Medulla oblongata (tissue), 1 donor: Measurements from ENCODE around the gene LCN12.

Experiments used
- DNase-seq: peaks from one replicate; pipeline ENCODE4 v3.0.0-alpha.2; 2015; ENCODE audit errors: extremely low spot score

Gene LCN12

GRCh38 chr9:136958898-136959850 lies 7.1 kb downstream of the LCN12 start:
- DNase-seq = no peak

DNA sequence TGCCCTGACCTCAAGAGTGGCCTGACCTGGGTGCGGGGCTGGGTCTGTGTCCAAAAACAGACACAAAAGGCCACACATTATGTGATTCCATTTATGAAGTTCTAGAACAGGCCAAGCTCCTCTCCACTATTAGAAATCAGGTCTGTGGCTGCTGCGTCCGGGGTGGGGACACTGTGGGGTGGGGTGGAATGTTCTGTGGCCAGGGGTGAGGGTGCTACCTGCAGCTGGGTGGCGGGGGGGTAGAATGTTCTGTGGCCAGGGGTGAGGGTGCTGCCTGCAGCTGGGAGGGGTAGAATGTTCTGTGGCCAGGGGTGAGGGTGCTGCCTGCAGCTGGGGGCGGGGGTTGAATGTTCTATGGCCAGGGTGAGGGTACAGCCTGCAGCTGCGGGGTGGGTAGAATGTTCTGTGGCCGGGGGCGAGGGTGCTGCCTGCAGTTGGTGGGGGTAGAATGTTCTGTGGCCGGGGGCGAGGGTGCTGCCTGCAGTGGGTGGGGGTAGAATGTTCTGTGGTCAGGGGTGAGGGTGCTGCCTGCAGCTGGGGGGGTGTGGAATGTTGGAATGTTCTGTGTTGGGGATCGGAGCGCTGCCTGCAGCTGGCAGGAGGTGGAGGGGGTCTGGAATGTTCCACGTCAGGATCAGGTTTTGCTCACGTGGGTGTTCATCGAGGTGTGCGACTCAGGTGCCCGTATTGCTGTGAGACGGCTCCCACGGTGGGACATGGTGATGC lies 8.3 kb downstream of the LCN12 start:
- DNase-seq = no peak

DNA sequence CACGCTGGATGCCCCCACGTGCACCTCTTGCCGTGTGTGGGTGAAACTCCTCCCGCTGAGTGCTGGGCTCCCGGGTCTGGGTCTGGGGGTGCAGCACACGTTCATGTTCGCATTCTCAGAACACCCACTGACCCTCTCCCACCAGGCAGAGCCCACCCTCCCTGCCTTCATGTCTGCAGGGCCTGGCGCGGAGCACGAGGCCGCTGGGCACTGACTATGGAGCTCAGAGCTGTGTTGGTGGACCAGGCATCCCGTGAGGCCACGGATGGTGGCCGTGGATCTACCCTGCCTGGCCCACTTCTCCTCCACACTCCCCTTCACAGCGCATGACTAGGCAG lies 8.8 kb downstream of the LCN12 start:
- no peak for DNase-seq

DNA sequence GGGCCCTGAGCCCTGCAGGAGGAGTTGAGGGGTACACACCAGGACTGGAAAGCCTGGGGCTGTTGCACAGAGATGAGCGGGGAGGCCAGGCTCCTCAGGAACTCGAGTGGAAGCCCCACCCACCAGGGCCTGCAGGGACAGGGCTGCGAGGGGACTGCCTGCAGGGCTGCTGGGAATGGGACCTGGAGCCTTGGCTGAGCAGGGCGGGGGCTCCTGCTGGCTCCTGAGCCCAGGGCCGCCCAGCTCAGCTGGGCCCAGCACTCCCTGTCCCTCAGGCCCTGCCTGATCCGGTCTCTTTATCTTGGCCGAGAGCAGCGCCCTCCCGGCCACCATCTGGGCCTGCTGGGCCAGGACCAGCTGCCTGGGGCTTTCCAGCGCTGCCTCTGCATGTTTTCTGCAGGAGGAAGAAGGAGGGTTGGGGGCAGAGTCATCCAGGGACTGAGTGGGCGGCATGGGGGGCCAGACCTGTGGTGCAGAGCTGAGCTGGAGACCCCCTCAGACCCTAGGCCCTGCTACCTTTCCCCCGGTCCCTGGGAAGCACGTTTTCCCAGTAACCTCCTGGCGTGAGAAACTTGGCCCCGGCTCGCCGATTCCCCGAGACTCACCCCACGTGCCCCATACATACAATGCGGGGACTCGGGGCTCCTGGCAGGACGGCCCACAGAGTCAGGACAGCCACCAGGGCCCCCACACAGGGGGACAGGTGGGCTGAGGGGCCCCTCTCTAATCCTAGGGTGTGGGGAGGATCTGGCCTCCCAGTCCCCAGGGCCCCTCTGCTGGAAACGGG lies 9.4 kb downstream of the LCN12 start:
- peak; percentile 52 for DNase-seq

DNA sequence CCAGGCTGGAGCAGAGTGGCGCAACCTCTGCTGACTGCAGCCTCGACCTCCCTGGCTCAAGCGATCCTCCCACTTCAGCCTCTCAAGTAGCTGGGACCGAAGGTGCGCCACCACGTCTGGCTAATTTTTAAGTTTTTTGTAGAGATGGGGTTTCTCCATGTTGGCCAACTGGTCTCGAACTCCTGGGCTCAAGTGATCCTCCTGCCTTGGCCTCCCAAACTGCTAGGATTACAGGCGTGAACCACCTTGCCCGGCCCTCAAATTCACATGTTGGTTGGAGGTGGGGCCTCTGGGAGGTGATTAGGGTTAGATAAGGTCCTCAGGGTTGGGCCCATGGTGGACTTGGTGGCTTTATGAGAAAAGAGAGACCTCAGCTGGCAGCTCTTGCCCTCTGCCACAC lies 10.1 kb downstream of the LCN12 start:
- DNase-seq = no peak

GRCh38 chr9:136962701-136963248 lies 10.7 kb downstream of the LCN12 start:
- no peak for DNase-seq

GRCh38 chr9:136963341-136963740 lies 11.3 kb downstream of the LCN12 start:
- DNase-seq = peak; percentile 70

- no peak for DNase-seq
Observed at GRCh38 chr9:136963751-136964150, 11.7 kb downstream of the LCN12 start.

DNA sequence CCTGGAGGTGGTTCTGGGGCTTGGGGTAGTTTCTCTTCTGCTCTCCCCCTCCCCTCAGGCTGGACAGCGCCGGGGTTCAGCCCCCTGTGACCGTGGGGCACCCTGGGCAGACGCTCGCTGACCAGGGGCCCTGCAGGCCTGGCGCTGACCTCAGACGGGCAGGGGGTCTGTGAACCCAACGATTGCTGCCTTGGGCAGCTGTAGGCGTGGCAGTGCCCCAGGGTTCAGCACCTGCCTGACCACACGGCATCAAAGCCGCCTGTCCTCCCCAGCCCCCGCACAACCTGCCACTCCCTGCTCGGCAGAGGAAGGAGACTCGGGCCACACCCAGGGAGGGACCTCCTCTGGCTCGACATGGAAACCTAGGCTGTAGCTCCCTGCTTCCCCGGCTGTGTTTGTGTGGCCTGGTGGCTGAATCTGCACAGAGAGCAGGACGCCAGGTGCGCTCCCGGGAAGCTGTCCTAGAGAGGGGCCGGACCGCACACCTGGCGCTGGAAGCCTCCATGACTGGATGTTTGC lies 12.2 kb downstream of the LCN12 start:
- no peak for DNase-seq

DNA sequence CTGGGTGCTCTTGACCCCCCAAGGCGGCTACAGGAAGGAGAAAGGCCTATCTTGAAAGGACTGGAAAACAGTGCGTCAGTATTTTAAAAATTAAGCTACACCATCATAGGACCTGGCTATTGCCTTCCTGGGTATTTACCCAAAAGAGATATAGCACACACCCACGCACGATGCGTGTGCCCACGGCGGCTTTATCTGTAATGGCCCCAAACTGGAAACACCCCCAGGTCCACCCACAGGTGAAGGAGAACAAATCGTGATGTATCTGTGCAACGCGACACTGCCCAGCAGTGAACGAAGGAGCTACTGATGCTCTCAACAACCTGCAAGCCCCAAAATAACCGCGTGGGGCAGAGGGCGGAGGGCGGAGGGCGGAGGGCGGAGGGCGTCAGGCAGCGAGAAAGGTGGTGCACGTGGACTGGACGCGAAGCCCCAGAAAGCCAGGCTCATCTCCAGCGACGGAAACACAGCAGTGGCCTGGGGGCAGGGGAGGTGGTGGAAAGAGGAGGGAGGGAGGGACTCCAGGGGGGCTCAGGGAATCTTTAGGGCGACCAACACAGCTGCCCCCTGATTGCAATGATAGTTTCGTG lies 12.9 kb downstream of the LCN12 start:
- no peak for DNase-seq

GRCh38 chr9:136965771-136966484 lies 13.9 kb downstream of the LCN12 start:
- peak; percentile 95 for DNase-seq

DNA sequence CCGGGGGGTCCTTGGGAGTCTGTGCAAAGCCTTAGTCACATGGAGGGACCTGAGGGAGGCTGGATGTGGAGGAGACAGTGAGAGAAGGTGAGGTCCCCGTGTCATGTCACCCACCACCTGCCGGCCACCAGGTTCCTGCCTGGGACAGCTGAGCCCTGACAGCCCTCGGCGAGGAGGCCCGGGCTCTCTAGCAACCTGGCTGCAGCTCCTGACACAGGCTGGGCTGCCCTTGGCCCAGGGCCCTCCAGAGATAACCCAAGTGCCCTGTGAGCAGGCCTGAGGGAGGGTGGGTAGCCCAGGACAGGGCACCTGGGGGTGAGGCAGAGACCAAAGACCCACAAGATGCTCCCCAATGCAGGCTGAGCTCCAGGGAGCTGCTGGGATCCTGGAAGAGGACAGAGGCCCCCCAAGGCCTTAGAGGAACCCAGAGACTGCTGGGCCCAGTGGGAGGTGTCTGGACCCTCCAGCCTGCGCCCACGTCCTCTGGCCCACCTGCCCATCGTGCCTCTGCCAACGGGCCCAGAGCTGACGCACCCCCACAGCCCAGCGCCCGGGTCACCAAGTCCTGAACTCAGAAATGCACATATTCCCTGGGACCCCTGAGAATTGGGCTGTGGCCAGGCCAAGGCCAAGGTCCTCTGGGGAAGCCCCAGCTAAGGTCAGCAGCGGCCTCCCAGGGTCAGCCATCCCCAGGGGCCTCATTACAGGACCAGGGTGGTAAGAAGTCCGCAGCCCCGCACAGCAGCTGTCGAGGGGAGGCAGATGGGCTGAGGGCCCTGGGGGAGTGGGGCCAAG lies 16.5 kb downstream of the LCN12 start:
- no peak for DNase-seq

DNA sequence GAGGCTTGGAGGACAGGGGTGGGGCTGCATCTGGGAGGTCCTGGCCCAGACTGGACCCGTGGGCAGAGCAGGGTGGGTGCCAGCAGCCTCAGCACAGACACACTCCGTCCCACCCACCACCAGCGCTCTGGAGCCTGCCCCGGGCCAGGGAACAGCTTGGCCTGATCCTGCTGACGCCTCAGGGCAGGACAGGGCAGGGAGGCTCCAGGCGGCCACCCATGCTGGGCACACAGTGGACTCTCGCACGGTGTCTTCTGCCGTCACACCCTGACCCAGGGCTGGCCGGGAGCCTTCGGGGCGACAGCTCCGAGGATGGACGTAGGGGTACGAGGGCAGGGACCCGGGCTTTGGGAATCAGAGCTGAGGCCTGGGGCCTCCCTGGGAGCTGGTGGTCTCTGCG lies 17.1 kb downstream of the LCN12 start:
- no peak for DNase-seq

GRCh38 chr9:136969774-136970173 lies 17.7 kb downstream of the LCN12 start:
- no peak for DNase-seq

GRCh38 chr9:136970361-136970760 lies 18.3 kb downstream of the LCN12 start:
- no peak for DNase-seq

GRCh38 chr9:136971746-136972145 lies 19.7 kb downstream of the LCN12 start:
- no peak for DNase-seq

DNA sequence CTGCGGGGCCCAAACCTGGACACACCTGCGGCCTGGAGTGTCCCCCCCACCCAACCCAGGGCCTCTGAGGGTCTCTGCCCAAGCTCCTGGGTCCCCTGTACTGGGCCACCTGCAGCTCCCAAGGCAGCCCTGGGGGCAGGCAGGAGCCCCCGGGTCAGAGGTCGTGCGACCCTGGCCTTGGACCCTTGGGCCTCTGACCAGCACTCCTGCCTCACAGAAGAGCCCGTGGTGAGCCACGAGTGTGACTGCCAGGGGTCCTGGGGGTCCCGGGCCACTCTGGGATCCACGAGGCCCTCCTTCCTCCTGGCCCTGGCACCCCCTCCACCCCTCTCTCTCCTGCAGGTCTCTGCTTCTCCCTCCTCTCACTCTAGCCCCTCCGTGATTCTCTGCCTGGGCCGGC lies 20.3 kb downstream of the LCN12 start:
- no peak for DNase-seq

DNA sequence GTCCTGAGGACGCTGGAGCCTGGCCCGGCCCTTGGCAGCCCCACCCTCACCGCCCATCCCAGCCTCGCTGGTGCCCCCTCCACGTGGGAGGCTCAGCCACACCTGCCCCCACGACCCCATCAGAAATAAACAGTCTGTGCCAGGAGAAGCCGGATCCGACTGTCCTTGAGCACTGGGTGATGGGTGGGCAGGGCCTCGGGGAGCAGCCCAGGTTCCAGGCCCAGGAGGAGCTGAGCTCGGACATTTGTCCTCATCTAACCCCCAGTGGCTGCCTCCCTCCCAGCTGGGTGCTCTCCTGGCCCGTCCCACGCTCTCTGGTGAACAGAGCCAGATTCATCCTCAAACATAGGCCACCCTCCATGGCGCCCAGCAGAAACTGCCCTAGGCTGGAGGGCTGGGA lies 20.7 kb downstream of the LCN12 start:
- no peak for DNase-seq

DNA sequence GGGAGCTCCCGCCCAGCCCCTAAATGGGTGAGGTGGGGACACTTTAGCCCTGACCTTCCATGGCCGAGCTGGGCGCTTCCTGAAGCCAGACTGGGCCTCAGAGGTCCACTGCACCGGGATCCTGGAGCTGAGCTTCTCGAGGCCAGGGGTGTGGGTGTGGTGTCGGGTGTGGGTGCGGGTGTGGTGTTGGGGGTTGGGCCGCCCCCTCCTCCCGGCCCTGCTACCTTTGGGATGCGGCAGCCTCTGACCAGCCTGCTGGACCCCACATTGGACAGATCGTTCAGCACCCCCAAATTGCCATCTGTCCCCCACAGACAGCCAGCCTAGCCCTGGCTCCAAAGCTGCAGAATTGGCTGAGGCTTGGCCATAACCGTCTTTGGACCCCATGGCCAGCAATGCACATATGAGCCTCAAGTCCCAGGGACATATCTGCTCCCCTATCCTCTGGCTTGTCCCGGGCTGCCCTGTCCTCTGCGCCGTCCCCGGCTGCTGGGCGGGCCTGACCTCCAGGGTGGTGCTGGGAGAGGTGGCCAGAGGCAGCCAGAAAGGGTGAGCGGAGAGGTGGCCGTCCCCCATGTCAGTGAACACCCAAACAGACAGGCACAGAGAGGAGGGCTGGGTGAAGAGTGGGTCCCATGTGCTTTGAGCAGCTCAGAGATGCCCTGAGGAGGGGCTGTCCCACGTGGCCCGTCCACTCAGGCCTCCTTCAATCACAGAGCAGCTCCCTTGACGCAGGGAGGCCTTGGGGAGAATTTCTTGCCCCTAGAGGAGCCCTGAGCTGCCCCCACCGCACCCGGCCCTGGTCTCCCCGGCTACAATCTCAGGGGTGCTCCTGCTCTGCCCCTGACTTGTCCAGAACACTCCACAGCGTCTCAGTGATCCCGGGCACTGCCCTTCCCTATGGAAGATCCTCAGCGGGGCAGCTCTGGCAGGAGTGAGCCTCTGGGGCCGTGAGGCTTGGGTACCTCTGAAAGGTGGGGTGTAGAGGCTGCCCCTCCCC lies 21.8 kb downstream of the LCN12 start:
- DNase-seq = no peak
